Lower lobe of right lung (tissue), 2 donors: ENCODE results near the gene SERINC3. TPM values are rescaled to one million over a fixed set of nuclear protein-coding genes. Genes with fewer than 3 reads are reported as not detected.

Source experiments
- ATAC-seq, 2 donors: fragments of 200-7000 bp; cut with Tn5 transposase; one replicate each; pipeline ENCODE4 v1.9.1; 2020 to 2022; ENCODE audit warnings: mild to moderate bottlenecking in 2 of 2, moderate library complexity in 2 of 2
- DNase-seq: peaks from one replicate; pipeline ENCODE4 v3.0.0-alpha.2; 2020
- H3K27ac ChIP-seq: fragments of 200-600 bp; one replicate; pipeline ENCODE4 v1.8.0; 2022
- H3K27me3 ChIP-seq: fragments of 200-600 bp; one replicate; pipeline ENCODE4 v1.8.0; 2022; ENCODE audit warnings: low read depth
- H3K36me3 ChIP-seq: fragments of 200-600 bp; one replicate; pipeline ENCODE4 v1.8.0; 2022; ENCODE audit warnings: mild to moderate bottlenecking
- H3K4me1 ChIP-seq: fragments of 200-600 bp; one replicate; pipeline ENCODE4 v1.8.0; 2022
- H3K4me3 ChIP-seq: fragments of 200-600 bp; one replicate; pipeline ENCODE4 v1.8.0; 2022; ENCODE audit warnings: mild to moderate bottlenecking
- H3K9me3 ChIP-seq: fragments of 200-600 bp; one replicate; pipeline ENCODE4 v1.8.0; 2022
- CTCF ChIP-seq: fragments of 200-600 bp; IDR thresholded peaks from one replicate; pipeline ENCODE4 v1.8.0; 2022; ENCODE audit warnings: antibody characterized with exemption, mild to moderate bottlenecking
- intact Hi-C: fragments of 100-400 bp; cut with DNase I; formaldehyde crosslinking; loops from one replicate; pipeline ENCODE4 v1.11.0; 2022
- total RNA-seq: library from RNA; stranded (reverse); fragmentation: NEBNext Ultra II Directional; extraction: Animal tissue kit (Norgen Biotek cat#: 25700); gene quantifications from one replicate; pipeline ENCODE4 v1.2.1, GENCODE V29; 2021
- donor health status: DM: no; HTN: yes; CAD: no; lungs with severe emphysema.

SERINC3 gene
- total RNA-seq, 1 donor from 2014 or later: 133 TPM

- H3K9me3 ChIP-seq: no peaks in the 10 kb centered on the region
- H3K4me3 ChIP-seq: no peak overlapping the region
- ATAC-seq (no peak), DNase-seq (no peak)
- H3K27me3 ChIP-seq: no peaks in the 10 kb centered on the region
- TF ChIP-seq CTCF: no peak
- H3K36me3 ChIP-seq: peaks cover 83% of the 10 kb centered on the region
- H3K27ac ChIP-seq: no peak overlapping the region
- H3K4me1 ChIP-seq: no peaks in the 10 kb centered on the region
- intact Hi-C loops: no loop called here
Observed at GRCh38 chr20:44485830-44486198, 36.1 kb downstream of the SERINC3 start.

GRCh38 chr20:44485078-44485829, 36.6 kb downstream of the SERINC3 start:
- H3K36me3 ChIP-seq: peaks cover 83% of the 10 kb centered on the region
- intact Hi-C loops: no loop called here

GRCh38 chr20:44483112-44483511, 38.8 kb downstream of the SERINC3 start:
- no peak for ATAC-seq

More at GRCh38 chr20:44485078-44485829, 36.6 kb downstream of the SERINC3 start:
- DNase-seq: no peak
- ATAC-seq: no peak
- Histone ChIP-seq H3K9me3 (no peaks in the 10 kb centered on the region), H3K27me3 (no peaks in the 10 kb centered on the region), H3K4me3 (no peak overlapping the region), H3K4me1 (no peaks in the 10 kb centered on the region), H3K27ac (no peak overlapping the region)
- no peak for TF ChIP-seq CTCF

GRCh38 chr20:44481719-44482416, 40.0 kb downstream of the SERINC3 start:
- no peak for DNase-seq
- no peak for ATAC-seq
- H3K4me3 ChIP-seq: no peak overlapping the region
- H3K27me3 ChIP-seq: no peaks in the 10 kb centered on the region
- no peak for TF ChIP-seq CTCF
- intact Hi-C loops: no loop called here
- H3K27ac ChIP-seq: no peak overlapping the region
- no peaks in the 10 kb centered on the region for H3K9me3 ChIP-seq
- H3K4me1 ChIP-seq: peaks cover under 1% of the 10 kb centered on the region
- peaks cover 55% of the 10 kb centered on the region for H3K36me3 ChIP-seq

More at GRCh38 chr20:44483112-44483511, 38.8 kb downstream of the SERINC3 start:
- Histone ChIP-seq H3K27me3 (no peaks in the 10 kb centered on the region), H3K4me3 (no peak overlapping the region), H3K36me3 (peaks cover 68% of the 10 kb centered on the region), H3K4me1 (no peaks in the 10 kb centered on the region), H3K9me3 (no peaks in the 10 kb centered on the region), H3K27ac (no peak overlapping the region)
- no peak for TF ChIP-seq CTCF
- DNase-seq: no peak
- intact Hi-C loops: no loop called here

- TF ChIP-seq CTCF: no peak
- Histone ChIP-seq H3K27me3 (no peaks in the 10 kb centered on the region), H3K9me3 (no peaks in the 10 kb centered on the region), H3K4me1 (peaks cover 15% of the 10 kb centered on the region), H3K27ac (no peak overlapping the region), H3K4me3 (no peak overlapping the region), H3K36me3 (peaks cover 49% of the 10 kb centered on the region)
- DNase-seq (no peak), ATAC-seq (no peak)
- intact Hi-C loops: no loop called here
Observed at GRCh38 chr20:44480097-44480496, 41.8 kb downstream of the SERINC3 start.
